Measurements from ENCODE around the gene PAPPA2.
"Not testable (repeated sequence)": the region's sequence is repeated elsewhere in the genome, so short reads cannot be mapped to it uniquely, and the experiment has no call there.

Gene PAPPA2, protein sequence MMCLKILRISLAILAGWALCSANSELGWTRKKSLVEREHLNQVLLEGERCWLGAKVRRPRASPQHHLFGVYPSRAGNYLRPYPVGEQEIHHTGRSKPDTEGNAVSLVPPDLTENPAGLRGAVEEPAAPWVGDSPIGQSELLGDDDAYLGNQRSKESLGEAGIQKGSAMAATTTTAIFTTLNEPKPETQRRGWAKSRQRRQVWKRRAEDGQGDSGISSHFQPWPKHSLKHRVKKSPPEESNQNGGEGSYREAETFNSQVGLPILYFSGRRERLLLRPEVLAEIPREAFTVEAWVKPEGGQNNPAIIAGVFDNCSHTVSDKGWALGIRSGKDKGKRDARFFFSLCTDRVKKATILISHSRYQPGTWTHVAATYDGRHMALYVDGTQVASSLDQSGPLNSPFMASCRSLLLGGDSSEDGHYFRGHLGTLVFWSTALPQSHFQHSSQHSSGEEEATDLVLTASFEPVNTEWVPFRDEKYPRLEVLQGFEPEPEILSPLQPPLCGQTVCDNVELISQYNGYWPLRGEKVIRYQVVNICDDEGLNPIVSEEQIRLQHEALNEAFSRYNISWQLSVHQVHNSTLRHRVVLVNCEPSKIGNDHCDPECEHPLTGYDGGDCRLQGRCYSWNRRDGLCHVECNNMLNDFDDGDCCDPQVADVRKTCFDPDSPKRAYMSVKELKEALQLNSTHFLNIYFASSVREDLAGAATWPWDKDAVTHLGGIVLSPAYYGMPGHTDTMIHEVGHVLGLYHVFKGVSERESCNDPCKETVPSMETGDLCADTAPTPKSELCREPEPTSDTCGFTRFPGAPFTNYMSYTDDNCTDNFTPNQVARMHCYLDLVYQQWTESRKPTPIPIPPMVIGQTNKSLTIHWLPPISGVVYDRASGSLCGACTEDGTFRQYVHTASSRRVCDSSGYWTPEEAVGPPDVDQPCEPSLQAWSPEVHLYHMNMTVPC (N-terminal part only)

DNA sequence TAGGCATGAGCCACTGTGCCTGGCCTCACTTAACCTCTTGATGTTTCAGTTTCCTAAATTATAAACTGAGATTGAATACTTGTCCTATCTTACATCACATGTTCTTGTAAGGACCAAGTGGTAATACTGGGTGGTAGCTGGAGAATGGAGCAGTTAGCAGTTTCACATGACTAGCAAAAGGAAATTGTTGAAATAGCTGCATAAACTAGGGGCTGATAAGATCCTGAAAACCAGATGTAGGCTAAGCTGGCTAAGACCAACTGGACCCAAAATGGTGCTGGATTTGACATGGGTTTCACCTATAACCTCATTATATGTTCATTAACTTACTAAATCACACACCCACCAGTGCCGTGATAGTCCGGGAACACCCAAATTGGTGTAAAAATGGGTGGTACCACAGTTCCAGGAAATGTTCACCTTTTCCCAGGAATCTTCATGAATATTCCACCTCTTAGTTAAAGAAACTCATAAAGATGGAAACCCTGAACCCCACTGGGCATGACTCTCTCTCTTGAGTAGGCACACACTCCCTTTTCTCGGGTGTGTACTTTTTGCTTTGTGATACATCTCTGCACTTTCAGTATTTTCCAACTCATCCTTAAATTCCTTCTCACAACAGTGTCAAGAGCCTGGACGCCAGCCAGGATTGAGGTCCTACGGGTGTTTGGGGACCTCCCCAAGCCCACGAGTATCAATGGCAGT is at the start of gene PAPPA2:
Gene PAPPA2 (plus strand): TSS at position 502 of the 705 bp plus-strand sequence. CDS start 93,148 bp downstream, outside the sequence.
- DNase-seq: no peak

DNA sequence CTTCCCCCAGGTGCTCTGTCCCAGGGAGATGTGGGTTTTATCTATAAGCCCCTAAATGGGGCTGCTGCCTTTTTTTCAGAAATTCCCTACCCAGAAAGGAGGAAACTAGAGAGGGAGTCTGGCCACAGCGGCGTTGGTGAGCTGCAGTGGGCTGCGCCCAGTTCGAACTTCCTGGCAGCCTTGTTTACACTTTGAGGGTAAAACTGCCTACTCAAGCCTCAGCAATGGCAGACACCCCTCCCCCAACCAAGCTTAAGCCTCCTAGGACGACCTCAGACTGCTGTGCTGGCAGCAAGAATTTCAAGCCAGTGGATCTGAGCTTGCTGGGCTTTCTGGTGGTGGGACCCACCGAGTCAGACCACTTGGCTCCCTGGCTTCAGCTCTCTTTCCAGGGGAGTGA is 46.2 kb upstream of the PAPPA2 start:
- no peak for DNase-seq

GRCh38 chr1:176419608-176420007 is 43.4 kb upstream of the PAPPA2 start:
- not testable (repeated sequence) for DNase-seq

DNA sequence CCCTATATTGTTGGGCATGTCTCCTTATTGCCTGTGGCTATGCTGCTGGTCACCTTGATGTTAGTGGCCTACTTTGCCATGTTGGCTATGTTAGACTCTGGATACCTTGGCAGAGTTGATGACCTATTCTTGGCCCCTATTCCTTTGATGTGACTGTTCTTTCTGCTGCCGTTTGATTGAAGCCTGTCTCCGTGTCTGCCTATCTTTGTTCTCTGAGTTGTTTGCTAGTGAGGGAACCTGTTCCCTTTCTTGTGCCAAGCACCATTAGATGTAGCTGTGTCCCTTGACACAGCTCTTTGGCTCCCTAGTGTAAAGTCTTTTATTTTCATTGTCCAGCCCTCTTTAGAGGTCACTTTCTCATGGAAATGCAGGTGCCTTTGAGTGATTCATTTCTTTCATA is 28.7 kb upstream of the PAPPA2 start:
- DNase-seq: no peak

GRCh38 chr1:176436251-176436650 is 26.7 kb upstream of the PAPPA2 start:
- no peak for DNase-seq

DNA sequence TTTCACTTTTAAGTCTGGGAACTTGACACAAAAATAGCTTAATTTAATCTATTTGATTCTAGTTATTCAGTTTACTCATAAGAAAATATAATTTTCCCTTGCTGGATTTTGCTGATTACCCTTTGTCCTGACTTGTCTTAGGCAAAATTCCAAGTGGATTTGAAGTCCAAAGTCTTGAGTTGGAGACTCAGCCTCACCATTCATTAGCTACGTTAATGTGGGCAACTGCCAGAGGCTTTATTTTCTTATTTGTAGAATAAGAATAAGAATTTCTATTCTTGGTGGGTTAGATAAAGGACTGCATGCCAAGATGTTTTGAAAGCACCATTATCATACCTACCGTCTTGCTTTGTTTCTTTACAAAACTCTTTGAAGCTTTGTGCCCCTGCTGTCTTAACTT is 22.8 kb upstream of the PAPPA2 start:
- no peak for DNase-seq

- no peak for DNase-seq
Observed at GRCh38 chr1:176444286-176444685, 18.7 kb upstream of the PAPPA2 start.

DNA sequence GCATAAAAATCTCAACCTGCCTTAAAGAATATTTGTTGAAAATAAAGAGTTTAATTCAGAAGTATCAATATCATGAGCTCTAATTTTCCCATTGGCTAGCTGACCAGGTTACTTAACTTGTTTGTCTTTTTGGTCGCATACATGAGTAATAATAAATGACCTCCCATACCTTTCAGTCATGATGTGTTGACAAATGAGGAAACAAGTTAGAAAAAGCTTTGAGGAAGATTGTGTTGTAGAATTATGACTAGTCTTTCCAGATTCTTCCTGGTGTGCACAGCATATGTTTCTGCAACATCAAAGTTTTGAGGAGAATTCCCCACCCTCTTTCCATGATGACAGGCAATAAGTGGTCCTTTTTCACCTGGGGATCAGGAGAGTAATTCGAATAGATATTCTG is 17.6 kb upstream of the PAPPA2 start:
- DNase-seq: no peak

DNA sequence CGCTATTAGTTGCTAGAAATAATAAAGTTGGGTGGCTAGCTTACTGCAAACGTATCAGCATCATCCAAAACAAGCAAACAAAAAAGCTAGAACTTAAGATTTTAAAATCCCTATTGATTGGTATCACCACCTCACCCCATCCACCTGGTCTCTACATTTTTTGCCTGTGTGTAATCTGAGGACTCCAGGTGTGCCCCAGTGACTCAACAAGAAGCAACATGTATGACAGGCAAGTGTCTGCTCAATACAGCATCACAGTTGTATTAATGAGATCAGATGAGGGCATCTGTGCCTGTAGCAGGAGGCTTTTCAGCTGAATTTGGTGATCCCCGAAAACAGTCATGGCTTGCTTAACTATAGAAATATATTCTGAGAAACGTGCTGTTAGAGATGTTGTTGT is 14.6 kb upstream of the PAPPA2 start:
- no peak for DNase-seq

DNA sequence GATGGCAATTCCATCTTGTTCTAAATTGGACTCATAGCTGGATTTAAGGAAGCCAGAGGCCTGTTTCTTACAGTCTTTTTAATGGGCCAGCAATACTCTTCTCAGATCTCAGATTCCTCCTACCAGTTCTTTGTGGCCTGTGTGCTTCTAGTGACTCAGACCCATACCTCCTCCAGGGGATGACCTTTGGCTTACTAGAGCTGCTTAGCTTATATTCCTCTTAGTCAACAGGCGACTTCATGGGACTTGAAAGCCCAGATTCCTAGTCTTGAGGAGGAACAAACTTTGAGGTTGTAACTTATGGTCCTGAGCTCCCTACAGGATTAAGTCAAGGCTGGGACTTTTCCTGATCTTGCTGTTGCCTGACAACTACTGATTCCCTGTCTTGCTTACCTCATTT is 12.4 kb upstream of the PAPPA2 start:
- DNase-seq: no peak

DNA sequence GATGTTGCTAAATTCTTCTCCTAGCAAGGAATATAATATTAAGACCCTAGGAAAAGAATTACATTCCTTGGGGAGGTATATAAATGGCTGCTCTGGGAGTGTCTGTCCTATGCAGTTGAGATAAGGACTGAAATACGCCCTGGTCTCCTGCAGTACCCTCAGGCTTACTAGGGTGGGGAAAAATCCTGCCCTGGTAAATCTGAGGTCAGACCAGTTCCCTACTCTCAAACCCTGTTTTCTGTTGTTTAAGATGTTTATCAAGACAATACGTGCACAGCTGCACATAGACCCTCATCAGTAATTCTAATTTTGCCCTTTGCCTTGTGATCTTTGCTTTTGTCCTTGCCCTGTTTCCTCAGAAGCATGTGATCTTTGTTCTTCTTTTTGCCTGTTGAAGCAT is 11.2 kb upstream of the PAPPA2 start:
- not testable (repeated sequence) for DNase-seq

GRCh38 chr1:176456795-176457194 is 6.2 kb upstream of the PAPPA2 start:
- no peak for DNase-seq

DNA sequence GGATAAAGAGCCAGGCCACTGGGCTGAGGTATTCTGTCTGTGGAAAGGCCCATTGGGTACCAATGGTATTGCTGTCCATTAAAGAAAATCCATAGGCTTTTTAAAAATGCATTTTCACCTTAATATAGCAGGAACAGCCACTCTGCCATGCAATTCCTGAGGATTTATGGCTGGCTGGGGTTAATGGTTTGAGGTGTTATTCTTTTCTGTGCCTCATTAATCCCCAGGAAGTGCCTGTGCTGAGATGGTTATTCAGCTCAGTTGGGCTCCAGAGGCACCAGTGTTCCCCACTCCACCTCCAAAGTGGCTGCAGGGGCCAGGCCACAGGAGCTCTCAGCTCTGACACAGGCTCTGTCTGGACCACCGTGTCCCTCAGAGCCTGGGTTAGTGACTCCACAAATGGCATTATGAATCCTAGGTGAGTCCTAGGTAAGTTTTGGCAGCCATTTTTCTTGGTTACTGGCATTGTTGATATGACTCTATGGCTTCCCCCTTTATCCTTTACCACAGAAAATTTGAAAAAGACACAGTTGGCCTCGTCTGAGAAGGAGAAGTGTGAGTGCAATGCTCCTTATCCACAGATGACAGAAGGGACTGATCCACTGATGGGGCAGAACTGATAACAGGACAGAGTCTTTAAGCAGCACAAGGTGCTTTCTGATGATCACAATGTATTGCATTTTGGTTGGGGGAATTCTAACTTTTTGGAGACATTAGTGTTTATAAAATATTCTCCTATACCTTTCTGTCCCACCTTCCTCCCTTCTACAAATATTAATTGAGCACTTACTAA is 2.2 kb upstream of the PAPPA2 start:
- no peak for DNase-seq

DNA sequence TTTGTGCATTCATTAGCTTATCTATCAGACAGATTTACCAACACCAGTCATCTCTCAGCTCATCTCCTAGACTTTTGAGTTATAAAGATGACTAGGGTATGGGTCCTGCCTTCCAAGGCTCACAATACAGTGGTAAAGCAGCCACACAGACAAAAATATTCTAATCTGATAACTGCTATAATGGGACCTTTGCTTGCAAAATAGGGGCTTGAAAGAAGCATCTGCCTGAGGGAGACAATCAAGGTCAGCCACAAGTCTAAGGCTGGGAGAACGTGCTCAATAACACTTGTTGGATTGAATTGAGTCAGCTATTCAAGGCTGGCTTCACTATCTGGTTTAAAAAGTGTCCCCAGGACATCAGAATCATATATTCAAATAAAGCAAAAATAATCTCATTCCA is 1.4 kb upstream of the PAPPA2 start:
- no peak for DNase-seq

DNA sequence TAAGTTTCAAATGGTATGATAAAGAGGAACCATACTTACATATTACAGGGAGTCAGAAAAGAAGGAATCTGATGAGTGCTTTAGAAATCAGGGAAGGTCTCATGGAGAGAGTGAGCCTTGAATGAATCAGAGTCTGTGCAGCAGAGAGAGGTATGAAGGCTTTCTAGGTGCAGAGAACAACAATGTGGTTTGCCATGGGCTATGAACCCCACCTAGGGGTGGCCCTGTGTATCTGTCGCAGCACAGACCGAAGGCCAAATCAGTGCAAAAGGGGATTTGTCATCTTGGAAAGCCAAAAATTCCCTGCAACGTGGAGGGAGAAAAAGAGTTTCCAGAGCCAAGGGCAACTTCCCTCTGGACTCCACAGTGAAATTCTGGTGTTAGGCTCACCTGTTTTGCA is 3.5 kb downstream of the PAPPA2 start:
- no peak for DNase-seq

GRCh38 chr1:176469450-176470010 is 6.6 kb downstream of the PAPPA2 start:
- no peak for DNase-seq

DNA sequence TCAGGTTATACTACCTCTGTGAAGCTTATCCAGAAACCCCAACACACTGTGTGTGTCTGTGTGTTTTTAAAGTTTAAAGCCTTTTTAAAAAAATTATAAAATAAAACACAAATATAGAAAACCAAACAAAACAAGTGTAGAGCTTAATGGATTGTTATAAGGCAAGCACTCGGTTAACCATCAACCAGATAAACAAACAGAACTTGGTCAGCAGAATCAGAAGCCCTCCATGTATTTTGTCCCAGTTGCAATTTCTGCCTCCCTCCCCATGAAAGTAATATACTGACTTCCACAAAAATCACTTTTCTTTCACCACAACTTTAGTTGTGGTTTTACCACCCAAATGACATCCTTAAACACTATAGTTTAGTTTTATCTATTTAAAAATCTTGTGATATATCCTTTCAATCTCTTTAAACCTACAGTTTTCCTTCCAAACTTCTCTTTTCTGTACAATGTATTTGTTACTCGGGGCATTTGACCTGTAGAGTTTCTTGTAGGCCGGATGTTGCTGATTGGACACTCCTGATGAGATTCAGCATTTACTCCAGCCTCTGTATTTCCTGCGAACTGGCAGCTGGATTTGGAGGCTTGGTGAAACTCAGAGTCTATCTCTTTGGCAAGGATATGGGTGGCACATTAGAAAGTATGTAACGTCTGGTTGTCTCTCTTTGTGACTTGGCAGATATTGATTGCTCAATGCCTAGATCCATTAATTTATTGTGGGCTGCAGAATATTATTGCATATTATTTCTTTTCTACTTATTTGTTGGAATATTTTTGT is 8.6 kb downstream of the PAPPA2 start:
- no peak for DNase-seq

DNA sequence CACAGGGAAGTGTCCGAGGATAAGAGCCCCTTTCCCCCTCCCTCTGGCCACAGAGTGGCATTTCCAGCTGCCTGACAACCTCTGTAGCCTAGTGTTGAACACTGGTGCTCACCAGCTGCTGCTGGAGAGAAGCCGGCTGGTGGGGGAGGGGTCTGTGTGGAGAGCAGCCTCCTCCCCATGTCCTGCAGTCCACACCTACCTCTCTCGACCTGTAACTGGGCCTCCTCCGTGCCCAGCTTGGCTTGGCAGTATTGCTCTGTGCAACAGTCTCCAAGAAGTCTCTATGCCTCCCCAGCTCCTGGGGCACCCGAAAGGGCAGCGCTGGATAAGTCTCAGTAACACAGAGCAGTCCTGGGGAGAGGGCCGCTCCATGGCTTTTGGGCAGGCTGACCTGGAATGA is 17.0 kb downstream of the PAPPA2 start:
- DNase-seq: no peak

GRCh38 chr1:176480750-176481149 is 17.8 kb downstream of the PAPPA2 start:
- no peak for DNase-seq

GRCh38 chr1:176485083-176485482 is 22.1 kb downstream of the PAPPA2 start:
- no peak for DNase-seq

DNA sequence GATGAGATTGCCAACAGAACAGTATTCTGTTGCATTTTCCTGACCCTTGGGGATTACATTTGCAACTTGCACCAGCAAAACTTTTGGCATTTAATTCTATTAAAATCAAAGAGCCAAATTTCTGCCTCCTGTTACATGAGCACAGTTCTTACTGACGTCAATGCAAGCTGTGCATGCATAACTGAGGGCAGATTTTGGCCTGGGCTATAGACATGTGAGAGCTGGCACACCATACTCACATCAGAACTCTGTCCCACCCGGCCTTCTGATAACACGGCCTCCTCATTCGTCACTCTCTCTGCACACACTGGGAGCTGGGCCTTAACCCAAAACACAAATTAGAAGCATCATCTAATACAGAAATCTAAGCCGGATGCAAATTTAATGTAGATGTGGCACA is 31.5 kb downstream of the PAPPA2 start:
- DNase-seq: no peak
